GM12874 (cell line): ENCODE data around the gene FBXO42.

Experiments
- TF ChIP-seq, protein P1 (sequence below): IDR thresholded peaks from 2 replicates; pipeline ENCODE4 v1.5.1; 2011; ENCODE audit warnings: low read depth, mild to moderate bottlenecking, control low read depth, low read length, moderate library complexity; ENCODE audit not compliant: insufficient read depth

Gene FBXO42

DNA sequence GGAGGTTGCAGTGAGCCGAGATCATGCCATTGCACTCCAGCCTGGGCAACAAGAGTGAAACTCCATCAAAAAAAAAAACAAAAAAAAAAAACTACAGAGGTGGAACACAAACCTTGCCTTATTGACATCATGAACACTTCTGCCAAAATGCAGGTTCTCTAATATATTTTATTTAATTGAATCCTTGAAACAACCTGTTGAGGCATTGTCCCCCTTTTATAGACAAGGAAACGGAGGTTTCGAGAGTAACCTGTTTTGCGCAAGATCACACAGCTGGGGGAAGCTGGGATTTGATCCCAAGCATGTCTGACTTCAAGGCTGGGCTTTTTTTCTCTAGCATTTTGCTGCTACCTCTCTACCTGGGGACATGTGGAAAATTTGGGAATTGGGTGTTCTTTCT is 17.5 kb upstream of the FBXO42 start:
- TF ChIP-seq, protein P1, sequence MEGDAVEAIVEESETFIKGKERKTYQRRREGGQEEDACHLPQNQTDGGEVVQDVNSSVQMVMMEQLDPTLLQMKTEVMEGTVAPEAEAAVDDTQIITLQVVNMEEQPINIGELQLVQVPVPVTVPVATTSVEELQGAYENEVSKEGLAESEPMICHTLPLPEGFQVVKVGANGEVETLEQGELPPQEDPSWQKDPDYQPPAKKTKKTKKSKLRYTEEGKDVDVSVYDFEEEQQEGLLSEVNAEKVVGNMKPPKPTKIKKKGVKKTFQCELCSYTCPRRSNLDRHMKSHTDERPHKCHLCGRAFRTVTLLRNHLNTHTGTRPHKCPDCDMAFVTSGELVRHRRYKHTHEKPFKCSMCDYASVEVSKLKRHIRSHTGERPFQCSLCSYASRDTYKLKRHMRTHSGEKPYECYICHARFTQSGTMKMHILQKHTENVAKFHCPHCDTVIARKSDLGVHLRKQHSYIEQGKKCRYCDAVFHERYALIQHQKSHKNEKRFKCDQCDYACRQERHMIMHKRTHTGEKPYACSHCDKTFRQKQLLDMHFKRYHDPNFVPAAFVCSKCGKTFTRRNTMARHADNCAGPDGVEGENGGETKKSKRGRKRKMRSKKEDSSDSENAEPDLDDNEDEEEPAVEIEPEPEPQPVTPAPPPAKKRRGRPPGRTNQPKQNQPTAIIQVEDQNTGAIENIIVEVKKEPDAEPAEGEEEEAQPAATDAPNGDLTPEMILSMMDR = no peak

DNA sequence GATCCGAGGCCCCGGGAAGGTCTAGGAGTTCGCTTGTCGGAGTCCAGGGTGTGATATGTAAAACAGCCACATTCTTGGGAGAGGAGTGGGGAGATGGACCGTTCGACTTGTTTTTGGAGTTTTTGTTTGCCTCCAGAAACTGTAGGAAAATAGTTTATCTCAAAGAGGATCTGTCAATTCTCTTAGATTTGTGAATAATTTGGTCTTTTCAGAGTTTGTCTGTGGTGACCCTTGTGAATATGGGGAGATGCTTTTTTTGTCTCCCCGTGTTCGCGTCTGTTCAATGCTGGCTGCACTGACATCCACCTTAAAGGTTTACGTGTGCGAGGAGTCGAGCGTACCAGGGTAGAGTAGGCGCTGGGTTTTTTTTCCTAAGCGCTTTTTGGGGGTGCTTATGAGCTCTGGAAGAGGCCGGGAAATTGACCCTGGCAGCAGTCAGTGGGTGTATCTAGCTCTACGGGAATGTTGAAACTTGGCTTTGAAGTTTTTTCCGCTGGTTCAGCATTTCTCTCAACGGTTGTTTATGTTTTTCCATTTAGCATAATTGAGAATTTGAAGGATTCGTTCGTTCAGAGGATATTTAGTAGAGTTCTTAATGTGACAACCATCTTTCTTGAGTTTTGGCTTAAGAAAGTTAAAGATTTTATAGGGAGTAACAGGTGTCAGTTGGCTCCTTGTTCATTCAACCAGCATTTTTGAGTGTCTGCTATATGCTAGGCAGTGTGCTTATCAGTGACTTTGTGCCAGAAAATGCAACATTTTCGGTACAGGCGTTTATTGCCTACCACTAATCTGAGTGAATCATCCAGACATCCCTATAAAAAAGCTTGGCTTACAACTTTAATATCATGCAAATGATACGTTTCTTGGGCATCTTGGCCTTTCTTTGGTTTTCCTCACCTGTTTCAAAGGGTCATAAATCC is 15.9 kb upstream of the FBXO42 start:
- TF ChIP-seq, protein P1 = no peak

DNA sequence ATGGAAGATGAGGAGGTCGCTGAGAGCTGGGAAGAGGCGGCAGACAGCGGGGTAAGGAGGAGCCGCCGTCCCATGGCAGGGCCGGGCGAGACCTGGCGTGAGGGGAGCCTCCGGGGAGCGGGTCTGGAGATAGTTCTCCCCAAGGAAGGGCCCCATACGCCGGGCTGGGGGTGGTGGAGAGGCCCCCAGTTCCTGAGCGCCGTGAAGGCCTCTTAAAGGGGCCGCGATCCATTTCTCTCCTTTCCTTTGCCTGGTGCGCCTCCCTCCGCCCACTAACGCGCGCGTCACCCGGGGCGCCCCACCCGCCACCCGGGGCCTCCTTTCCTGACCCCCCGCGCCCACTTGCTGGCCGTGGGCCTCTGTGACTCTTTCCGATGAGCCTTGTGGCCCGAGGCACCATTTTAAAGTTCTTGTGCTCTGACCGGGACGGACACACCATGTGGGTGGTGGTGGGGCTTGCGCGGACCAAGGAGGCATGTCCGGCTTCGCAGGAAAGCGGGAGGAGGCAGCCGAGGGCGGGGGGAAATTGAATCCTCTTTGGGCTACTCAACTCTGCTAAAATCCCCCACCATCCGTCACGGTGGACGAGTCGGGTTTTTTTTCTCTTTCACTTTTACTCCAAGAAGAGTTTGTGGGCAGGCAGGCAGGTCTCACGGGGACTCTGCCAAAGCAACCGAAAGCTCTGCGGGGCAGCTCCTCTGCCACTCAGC is 15.1 kb upstream of the FBXO42 start:
- TF ChIP-seq, protein P1 = no peak

DNA sequence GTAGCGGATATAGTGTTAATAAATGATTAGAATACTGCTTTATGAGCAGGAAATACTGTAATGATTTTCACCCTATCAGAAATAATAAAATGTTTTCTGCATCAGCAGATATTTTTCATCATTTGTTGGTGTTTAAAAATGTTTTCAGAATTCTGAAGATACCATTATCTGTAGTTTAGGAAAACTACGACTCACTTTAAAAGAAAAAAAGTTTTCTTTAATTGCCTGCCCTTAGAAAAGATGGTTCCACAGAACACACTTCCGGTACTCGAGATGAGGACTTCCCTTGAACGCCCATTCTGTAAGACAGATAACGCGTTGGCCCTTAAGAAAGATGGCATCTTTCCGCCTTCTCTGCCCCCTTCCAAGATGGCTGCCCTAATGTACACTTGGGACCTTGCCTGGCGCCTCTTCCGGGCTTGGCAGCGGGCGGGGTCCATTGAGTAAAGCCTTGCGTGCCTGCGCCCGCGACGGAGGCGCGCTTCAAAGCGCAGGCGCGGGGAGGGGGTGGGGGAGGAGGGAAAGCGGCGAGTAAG is 14.5 kb upstream of the FBXO42 start, which contains the start of gene SZRD1:
TSS of gene SZRD1 (plus strand) at position 521 of the 536 bp plus-strand sequence. CDS start 16 bp downstream, outside the sequence.
- TF ChIP-seq, protein P1 = no peak

DNA sequence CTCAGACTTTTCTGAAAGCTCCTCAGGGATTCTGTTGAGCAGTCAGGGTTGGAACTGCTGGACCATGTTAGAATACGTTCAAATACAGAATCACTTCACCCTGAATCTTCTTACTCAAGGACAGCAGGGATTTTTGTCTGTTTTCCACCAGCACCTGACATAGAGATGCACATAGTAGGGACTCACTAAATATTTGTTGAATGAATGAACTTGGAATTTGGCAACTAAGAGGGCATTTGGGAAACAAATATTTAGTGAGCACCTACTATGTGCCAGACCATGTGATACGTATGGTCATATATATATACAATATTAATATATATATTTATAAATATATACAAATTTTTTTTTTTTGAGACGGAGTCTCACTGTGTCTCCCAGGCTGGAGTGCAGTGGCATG is 4.6 kb upstream of the FBXO42 start:
- TF ChIP-seq, protein P1 = no peak

- TF ChIP-seq, protein P1 = no peak
Measured at GRCh38 chr1:16354619-16355018, 2.3 kb upstream of the FBXO42 start.
